HG03196 (cell line): Measurements from ENCODE around the gene P2RY1.
A peak's percentile ranks its signal among the peaks of the same experiment; 100 is the strongest.
"Not testable (repeated sequence)": the region's sequence is repeated elsewhere in the genome, so short reads cannot be mapped to it uniquely, and the experiment has no call there.

Experiments used
- ATAC-seq: cut with Tn5 transposase; IDR thresholded peaks from one replicate; pipeline ENCODE4 v1.9.1; 2021; ENCODE audit not compliant: unreplicated experiment

The P2RY1 gene

DNA sequence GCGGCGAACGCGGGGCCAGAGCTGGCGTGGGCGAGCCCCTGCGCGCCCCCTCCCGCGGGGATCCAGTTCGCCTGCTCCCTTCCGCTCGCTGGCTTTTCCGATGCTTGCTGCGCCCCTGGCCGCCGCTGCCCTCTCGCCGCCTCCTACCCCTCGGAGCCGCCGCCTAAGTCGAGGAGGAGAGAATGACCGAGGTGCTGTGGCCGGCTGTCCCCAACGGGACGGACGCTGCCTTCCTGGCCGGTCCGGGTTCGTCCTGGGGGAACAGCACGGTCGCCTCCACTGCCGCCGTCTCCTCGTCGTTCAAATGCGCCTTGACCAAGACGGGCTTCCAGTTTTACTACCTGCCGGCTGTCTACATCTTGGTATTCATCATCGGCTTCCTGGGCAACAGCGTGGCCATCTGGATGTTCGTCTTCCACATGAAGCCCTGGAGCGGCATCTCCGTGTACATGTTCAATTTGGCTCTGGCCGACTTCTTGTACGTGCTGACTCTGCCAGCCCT lies 721 bp downstream of the P2RY1 start:
- peak; percentile 19 for ATAC-seq

- no peak for ATAC-seq
These were observed 1.3 kb downstream of the P2RY1 start for GRCh38 chr3:152836269-152836668.

DNA sequence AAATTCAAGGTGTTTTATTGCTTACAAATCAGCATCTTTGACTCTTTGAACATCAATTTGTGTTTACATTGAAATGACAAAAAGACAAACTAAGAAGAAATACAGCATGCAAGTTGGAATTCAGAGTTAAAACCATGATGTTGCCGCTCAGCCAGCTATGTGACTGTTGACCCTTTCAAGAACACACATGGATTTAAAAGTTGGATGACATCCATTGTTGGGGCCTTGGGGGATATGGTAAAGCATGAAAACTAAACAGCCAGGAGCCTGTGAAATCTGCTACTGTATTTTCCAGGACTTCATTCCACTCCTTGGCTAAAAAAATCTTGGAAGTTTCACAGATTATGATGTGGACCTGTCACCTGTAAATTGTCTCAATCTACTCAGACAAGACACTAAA lies 4.6 kb downstream of the P2RY1 start:
- no peak for ATAC-seq

DNA sequence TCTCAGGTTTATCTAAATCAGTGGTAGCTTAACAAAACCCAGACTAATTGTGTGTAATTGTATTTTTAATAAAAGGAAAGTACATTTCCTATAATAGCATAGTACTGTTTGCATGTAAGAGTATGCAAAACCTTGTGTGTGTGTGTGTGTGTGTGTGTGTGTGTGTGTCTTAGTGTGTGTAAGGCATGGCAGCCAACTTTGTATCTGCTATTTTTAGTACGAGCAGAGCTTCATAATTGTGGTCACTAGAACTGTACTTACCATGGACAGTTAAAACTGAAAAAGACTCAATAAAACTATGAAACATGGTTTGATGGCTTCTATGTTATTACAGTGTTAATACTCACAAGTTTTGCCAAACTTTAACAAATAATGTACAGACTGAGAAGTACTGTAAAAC lies 6.2 kb downstream of the P2RY1 start:
- no peak for ATAC-seq

GRCh38 chr3:152842413-152842812 lies 7.5 kb downstream of the P2RY1 start:
- no peak for ATAC-seq

- ATAC-seq: no peak
These were observed 9.0 kb downstream of the P2RY1 start for GRCh38 chr3:152843955-152844354.

- ATAC-seq: not testable (repeated sequence)
These were observed 11.8 kb downstream of the P2RY1 start for GRCh38 chr3:152846572-152847202.

DNA sequence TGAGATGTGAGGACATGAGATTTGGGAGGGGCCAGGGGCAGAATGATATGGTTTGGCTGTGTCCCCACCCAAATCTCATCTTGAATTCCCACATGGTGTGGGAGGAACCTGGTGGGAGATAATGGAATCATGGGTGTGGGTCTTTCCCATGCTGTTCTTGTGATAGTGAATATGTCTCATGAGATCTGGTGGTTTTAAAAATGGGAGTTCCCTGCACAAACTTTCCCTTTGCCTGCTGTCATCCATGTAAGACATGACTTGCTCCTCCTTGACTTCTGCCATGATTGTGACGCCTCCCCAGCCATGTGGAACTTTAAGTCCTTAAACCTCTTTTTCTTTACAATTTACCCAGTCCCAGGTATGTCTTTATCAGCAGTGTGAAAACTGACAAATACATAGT lies 12.7 kb downstream of the P2RY1 start:
- not testable (repeated sequence) for ATAC-seq

GRCh38 chr3:152849996-152850578 lies 15.2 kb downstream of the P2RY1 start:
- ATAC-seq: no peak

DNA sequence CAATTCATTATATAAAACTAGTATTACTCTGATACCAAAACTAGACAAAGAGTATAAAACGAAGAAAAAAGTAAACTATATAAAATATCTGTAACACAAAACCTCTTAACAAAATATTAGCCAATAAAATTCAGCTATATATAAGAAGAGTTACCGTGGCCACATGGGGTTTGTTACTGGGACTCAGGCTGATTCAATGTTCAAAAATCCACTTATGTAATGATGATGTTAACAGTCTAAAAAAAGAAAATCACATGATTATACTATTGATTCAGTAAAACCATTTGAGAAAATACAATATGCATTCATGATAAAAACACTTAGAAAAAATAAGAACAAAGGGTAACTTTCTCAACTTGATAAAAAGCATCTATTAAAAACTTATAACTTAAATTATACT lies 18.3 kb downstream of the P2RY1 start:
- no peak for ATAC-seq

DNA sequence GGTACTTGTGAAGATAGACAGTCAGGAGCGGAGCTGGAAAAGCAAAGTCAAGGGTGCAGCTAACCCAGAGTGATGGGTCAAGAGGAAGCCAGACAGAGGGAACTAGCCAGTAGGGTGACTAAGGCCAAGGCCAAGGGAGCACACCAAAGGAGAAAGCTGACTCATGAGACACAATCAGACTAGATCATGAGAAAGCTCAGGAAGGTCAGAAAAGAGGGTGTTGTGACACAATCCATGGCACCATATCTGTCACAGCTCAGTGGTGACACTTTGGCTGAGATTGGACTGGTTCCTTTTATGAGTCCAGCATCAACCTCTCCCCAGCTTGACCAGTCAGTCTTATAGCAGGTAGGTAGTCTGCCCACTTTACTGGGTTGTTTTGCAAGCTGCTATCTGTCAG lies 22.2 kb downstream of the P2RY1 start:
- no peak for ATAC-seq

- no peak for ATAC-seq
These were observed 23.4 kb downstream of the P2RY1 start for GRCh38 chr3:152858170-152858800.

- no peak for ATAC-seq
These were observed 25.8 kb downstream of the P2RY1 start for GRCh38 chr3:152860736-152861135.

- no peak for ATAC-seq
These were observed 30.8 kb downstream of the P2RY1 start for GRCh38 chr3:152865668-152866245.

- ATAC-seq: no peak
These were observed 35.1 kb downstream of the P2RY1 start for GRCh38 chr3:152870027-152870426.

DNA sequence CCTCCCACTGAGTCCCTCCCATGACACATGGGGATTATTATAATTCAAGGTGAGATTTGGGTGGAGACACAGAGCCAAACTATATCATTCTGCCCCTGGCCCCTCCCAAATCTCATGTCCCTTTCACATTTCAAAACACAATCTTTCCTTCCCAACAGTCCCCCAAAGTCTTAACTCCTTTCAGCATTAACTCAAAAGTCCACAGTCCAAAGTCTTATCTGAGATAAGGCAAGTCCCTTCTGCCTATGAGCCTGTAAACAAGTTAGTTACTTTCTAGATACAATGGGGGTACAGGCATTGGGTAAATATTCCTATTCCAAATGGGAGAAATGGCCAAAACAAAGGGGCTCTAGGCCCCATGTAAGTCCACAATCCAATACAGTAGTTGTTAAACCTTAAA lies 38.4 kb downstream of the P2RY1 start:
- ATAC-seq: not testable (repeated sequence)

- ATAC-seq: no peak
These were observed 40.2 kb downstream of the P2RY1 start for GRCh38 chr3:152874896-152875749.

DNA sequence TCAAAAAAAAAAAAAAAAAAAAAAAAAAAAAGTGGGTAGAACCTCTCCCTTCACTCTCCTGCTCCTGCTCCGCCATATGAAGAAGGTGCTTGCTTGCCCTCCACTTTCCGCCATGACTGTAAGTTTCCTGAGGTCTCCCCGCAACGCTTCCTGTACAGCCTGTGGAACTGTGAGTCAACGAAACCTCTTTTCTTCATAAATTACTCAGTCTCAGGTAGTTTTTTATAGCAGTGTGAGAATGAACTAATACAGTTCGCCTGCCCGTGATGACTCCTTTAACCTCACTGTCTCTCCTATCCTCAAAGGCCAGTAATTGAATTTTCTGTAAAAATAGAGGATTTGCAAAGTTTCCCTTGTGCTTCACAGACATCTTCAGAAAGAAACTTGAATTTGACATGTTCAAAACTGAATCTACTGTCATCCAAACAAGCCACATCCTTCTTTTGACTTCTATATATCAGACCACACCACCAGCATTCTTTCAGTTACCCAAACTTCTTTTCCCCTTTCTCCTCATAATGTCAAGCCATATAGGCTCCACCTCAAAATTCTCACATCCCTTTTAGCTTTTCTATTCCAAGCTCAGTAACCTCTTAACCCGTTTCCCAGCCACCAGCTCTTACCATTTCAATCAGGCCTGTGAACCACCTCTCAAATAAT lies 44.3 kb downstream of the P2RY1 start:
- no peak for ATAC-seq

- ATAC-seq: no peak
These were observed 44.9 kb downstream of the P2RY1 start for GRCh38 chr3:152879790-152880174.

DNA sequence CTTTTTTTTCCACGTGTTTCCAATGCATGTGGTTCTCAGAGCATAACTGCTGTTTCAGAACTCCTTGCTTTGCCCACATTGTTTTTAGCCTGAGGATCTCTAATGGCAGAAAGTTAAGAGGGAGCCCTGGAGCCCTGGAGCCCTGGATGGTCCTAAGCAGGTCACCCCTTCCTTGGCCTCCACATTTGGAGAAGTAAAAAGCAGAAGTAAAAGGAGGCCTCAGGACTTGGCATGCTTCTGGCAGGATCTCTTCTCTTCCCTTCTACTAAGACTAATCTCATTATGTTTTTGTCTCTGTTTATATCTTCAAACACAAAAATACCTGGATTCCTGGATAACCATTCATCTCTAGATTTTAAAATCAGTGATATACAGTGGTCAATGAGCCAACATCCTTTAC lies 50.1 kb downstream of the P2RY1 start:
- no peak for ATAC-seq
